Activated naive CD4-positive, alpha-beta T cell treated with anti-CD3 and anti-CD28 coated beads, Interleukin-2, amount 50 U/mL, for 72 hours (primary cell): ENCODE measurements around the gene ANK3. TPM values are rescaled to one million over a fixed set of nuclear protein-coding genes. Genes with fewer than 3 reads are reported as not detected.

Experiments used
- ATAC-seq, 2 donors: fragments of 150-1000 bp; cut with Tn5 transposase; 2 replicates each; pipeline ENCODE4 v1.10.0; 2021; ENCODE audit warnings: mild to moderate bottlenecking in 2 of 2, moderate library complexity in 2 of 2
- DNase-seq, 2 donors: peaks; one replicate each; pipeline ENCODE4 v3.0.0; 2021 to 2022; ENCODE audit warnings: low spot score in 2 of 2
- H3K27ac Mint-ChIP-seq, 2 donors: one replicate each; pipeline ENCODE4 v1.8.0; 2022; ENCODE audit warnings: mild to moderate bottlenecking in 2 of 2, mixed read lengths in 2 of 2
- H3K36me3 Mint-ChIP-seq, 2 donors: one replicate each; pipeline ENCODE4 v1.8.0; 2022; ENCODE audit warnings: mixed read lengths in 2 of 2
- H3K9me3 Mint-ChIP-seq, 2 donors: one replicate each; pipeline ENCODE4 v1.8.0; 2022; ENCODE audit warnings: mixed read lengths in 2 of 2
- total RNA-seq, 2 donors: library from RNA; stranded (reverse); gene quantifications; one replicate each; pipeline ENCODE4 v1.2.3, GENCODE V29; 2022

The ANK3 gene
- total RNA-seq, 2 donors from 2014 or later, result 50.5 to 53.7 TPM

GRCh38 chr10:60368875-60369546, 20.7 kb downstream of the ANK3 start:
- ATAC-seq (no peak), DNase-seq (no peak)
- Mint-ChIP-seq H3K36me3 (no peaks in the 10 kb centered on the region), H3K27ac (no peak overlapping the region), H3K9me3 (no peaks in the 10 kb centered on the region)

GRCh38 chr10:60367901-60368300, 21.8 kb downstream of the ANK3 start:
- Mint-ChIP-seq H3K36me3 (no peaks in the 10 kb centered on the region), H3K27ac (no peak overlapping the region), H3K9me3 (no peaks in the 10 kb centered on the region)
- ATAC-seq (no peak), DNase-seq (no peak)

- ATAC-seq (no peak), DNase-seq (no peak)
- Mint-ChIP-seq H3K36me3 (no peaks in the 10 kb centered on the region), H3K9me3 (no peaks in the 10 kb centered on the region), H3K27ac (no peak overlapping the region)
Observed at GRCh38 chr10:60367431-60367830, 22.2 kb downstream of the ANK3 start.

GRCh38 chr10:60367024-60367423, 22.7 kb downstream of the ANK3 start:
- DNase-seq (no peak), ATAC-seq (no peak)
- Mint-ChIP-seq H3K9me3 (no peaks in the 10 kb centered on the region), H3K36me3 (no peaks in the 10 kb centered on the region), H3K27ac (no peak overlapping the region)

- no peaks in the 10 kb centered on the region for H3K9me3 Mint-ChIP-seq
- ATAC-seq (no peak), DNase-seq (no peak)
- peak overlapping the region in 1 of 2 donors; percentile 44 for H3K27ac Mint-ChIP-seq
- H3K36me3 Mint-ChIP-seq, result no peaks in the 10 kb centered on the region
Observed at GRCh38 chr10:60363187-60363586, 26.5 kb downstream of the ANK3 start.

- H3K36me3 Mint-ChIP-seq, result no peaks in the 10 kb centered on the region
- DNase-seq, result no peak
- no peaks in the 10 kb centered on the region for H3K9me3 Mint-ChIP-seq
- ATAC-seq, result no peak
- H3K27ac Mint-ChIP-seq, result no peak overlapping the region
Observed at GRCh38 chr10:60362461-60362860, 27.2 kb downstream of the ANK3 start.

GRCh38 chr10:60359066-60359465, 30.6 kb downstream of the ANK3 start:
- Mint-ChIP-seq H3K9me3 (no peaks in the 10 kb centered on the region), H3K36me3 (no peaks in the 10 kb centered on the region), H3K27ac (no peak overlapping the region)
- no peak for DNase-seq
- ATAC-seq, result no peak

- H3K27ac Mint-ChIP-seq, result no peak overlapping the region
- H3K9me3 Mint-ChIP-seq, result no peaks in the 10 kb centered on the region
- H3K36me3 Mint-ChIP-seq, result no peaks in the 10 kb centered on the region
- ATAC-seq (peak; percentile 76 to 93), DNase-seq (no peak)
Observed at GRCh38 chr10:60358282-60358681, 31.4 kb downstream of the ANK3 start.

GRCh38 chr10:60353519-60354258, 36.0 kb downstream of the ANK3 start:
- ATAC-seq (no peak), DNase-seq (no peak)
- H3K9me3 Mint-ChIP-seq, result no peaks in the 10 kb centered on the region
- H3K27ac Mint-ChIP-seq, result no peak overlapping the region
- H3K36me3 Mint-ChIP-seq, result no peaks in the 10 kb centered on the region

- Mint-ChIP-seq H3K36me3 (no peaks in the 10 kb centered on the region), H3K9me3 (no peaks in the 10 kb centered on the region), H3K27ac (no peak overlapping the region)
- DNase-seq (no peak), ATAC-seq (no peak)
Observed at GRCh38 chr10:60352105-60352504, 37.6 kb downstream of the ANK3 start.

GRCh38 chr10:60351191-60351853, 38.4 kb downstream of the ANK3 start:
- no peak for ATAC-seq
- no peak for DNase-seq
- H3K27ac Mint-ChIP-seq, result no peak overlapping the region
- no peaks in the 10 kb centered on the region for H3K9me3 Mint-ChIP-seq
- no peaks in the 10 kb centered on the region for H3K36me3 Mint-ChIP-seq

GRCh38 chr10:60350400-60350799, 39.3 kb downstream of the ANK3 start:
- ATAC-seq, result no peak
- DNase-seq, result no peak
- Mint-ChIP-seq H3K36me3 (no peaks in the 10 kb centered on the region), H3K27ac (no peak overlapping the region), H3K9me3 (no peaks in the 10 kb centered on the region)

- no peak for ATAC-seq
- DNase-seq, result no peak
- Mint-ChIP-seq H3K36me3 (no peaks in the 10 kb centered on the region), H3K27ac (no peak overlapping the region), H3K9me3 (no peaks in the 10 kb centered on the region)
Observed at GRCh38 chr10:60349426-60349825, 40.2 kb downstream of the ANK3 start.

GRCh38 chr10:60348982-60349381, 40.7 kb downstream of the ANK3 start:
- H3K36me3 Mint-ChIP-seq, result no peaks in the 10 kb centered on the region
- DNase-seq (no peak), ATAC-seq (no peak)
- no peak overlapping the region for H3K27ac Mint-ChIP-seq
- no peaks in the 10 kb centered on the region for H3K9me3 Mint-ChIP-seq

GRCh38 chr10:60347270-60347669, 42.4 kb downstream of the ANK3 start:
- Mint-ChIP-seq H3K9me3 (no peaks in the 10 kb centered on the region), H3K36me3 (peaks cover 0 to 5% of the 10 kb centered on the region in 2 donors), H3K27ac (no peak overlapping the region)
- ATAC-seq (no peak), DNase-seq (no peak)

GRCh38 chr10:60346661-60347060, 43.0 kb downstream of the ANK3 start:
- no peaks in the 10 kb centered on the region for H3K9me3 Mint-ChIP-seq
- H3K27ac Mint-ChIP-seq, result no peak overlapping the region
- DNase-seq, result no peak
- peaks cover 0 to 5% of the 10 kb centered on the region in 2 donors for H3K36me3 Mint-ChIP-seq
- ATAC-seq, result no peak

- DNase-seq (no peak), ATAC-seq (no peak)
- H3K9me3 Mint-ChIP-seq, result no peaks in the 10 kb centered on the region
- H3K27ac Mint-ChIP-seq, result no peak overlapping the region
- H3K36me3 Mint-ChIP-seq, result peaks cover 0 to 5% of the 10 kb centered on the region in 2 donors
Observed at GRCh38 chr10:60343254-60343653, 46.4 kb downstream of the ANK3 start.
